Measurements from ENCODE around the gene DPF1.

DNA sequence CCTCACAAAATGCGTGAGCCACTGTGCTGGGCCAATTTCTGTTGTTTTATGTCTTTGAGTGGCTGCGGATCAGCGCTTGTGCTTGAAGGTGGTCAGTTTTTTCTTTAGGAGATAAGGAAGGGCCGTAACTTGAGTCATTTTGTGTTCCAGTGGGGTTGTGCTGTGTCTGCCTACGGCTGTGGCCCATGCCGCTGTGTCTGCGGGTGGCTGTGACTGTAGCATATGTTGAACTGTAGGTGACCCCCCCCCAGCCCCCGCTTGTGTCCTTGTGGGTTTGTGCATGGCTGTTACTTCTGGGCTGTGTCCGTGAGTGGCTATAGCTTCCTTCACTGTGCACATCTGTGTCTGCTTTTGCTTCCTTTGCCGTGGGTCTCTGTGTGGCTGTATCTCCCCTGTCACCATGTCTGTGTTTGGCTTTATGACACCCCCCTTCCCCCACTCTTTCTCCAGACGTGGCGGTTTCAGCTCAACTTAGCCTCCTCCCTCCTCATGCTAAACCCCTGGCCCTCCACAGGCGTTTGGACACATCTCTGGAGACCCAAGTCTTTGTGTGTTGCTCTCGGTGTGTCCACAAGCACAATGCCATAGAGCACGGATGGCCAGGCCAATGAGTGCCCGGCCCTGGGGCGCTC, 31.5 kb upstream of the DPF1 start:
- TF ChIP-seq, protein P1, sequence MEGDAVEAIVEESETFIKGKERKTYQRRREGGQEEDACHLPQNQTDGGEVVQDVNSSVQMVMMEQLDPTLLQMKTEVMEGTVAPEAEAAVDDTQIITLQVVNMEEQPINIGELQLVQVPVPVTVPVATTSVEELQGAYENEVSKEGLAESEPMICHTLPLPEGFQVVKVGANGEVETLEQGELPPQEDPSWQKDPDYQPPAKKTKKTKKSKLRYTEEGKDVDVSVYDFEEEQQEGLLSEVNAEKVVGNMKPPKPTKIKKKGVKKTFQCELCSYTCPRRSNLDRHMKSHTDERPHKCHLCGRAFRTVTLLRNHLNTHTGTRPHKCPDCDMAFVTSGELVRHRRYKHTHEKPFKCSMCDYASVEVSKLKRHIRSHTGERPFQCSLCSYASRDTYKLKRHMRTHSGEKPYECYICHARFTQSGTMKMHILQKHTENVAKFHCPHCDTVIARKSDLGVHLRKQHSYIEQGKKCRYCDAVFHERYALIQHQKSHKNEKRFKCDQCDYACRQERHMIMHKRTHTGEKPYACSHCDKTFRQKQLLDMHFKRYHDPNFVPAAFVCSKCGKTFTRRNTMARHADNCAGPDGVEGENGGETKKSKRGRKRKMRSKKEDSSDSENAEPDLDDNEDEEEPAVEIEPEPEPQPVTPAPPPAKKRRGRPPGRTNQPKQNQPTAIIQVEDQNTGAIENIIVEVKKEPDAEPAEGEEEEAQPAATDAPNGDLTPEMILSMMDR (IDR thresholded peaks at IDR 0.05; ENCODE audit: insufficient read depth, low read depth, low read length): no peak
- TF ChIP-seq EZH2 (IDR thresholded peaks at IDR 0.05; ENCODE audit: insufficient read depth, low read length): no peak

Data from astrocyte (in vitro differentiated cells and primary cell).